Superior temporal gyrus (tissue), 1 donor: ENCODE data around the gene MAB21L1.

Experiments used
- DNase-seq: peaks from one replicate; pipeline ENCODE4 v3.0.0-alpha.2; 2016; ENCODE audit errors: extremely low spot score

Gene MAB21L1

GRCh38 chr13:35475960-35476943 lies at the start of gene MAB21L1:
Gene MAB21L1 (minus strand): TSS chr13:35476689. CDS start chr13:35476138, 551 bp downstream.
- peak; percentile 52 for DNase-seq

DNA sequence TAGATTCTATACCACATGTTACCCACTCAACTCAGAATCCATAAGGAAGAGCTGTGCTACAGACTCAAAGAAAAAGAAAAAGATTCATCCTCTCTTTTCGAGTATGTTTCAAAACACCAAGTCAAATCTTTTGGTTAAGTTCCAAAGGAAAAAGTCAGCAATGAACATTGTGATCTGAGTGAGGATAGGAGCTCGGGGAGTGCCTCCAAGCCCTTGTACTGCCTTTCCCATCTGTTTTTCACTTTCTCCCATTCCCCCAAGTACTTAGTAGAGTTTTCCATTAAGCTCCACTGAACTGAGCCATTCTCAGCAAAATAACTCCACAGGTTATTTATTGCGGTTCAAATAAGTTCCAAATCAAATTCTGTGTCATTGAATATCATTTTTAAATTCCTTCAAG lies 47.7 kb upstream of the MAB21L1 start:
- DNase-seq = no peak

DNA sequence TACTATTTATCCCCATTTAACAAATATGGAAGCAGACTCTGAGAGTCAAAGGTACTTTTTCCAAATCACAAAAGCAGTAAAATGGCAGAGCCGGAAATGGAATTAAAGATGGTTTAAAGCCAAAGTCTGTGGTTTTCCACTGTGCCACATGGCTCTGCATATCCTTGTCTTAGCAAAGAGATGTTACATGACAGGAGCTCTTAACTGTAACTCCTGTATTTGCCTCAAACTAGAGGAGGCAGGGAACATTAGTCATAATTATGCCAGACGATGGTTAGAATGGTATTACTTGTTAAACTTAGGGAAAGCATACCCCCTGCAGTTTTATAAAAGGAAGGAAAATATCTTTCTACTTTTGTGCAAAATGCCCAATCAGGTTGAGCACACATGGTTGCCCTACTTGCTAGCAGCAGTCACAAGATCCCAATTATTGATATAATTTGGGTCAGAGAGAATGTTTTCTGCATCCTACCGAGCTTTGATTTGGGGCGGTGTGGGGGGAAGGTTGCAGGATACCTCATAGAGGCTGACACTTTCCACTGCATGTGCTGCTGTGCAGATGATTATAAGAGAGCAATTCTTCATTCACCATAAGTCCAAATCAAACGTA lies 42.0 kb upstream of the MAB21L1 start:
- DNase-seq = no peak

GRCh38 chr13:35514801-35515502 lies 38.5 kb upstream of the MAB21L1 start:
- DNase-seq = no peak

- no peak for DNase-seq
These were observed 37.6 kb upstream of the MAB21L1 start for GRCh38 chr13:35514061-35514477.

GRCh38 chr13:35512271-35512920 lies 35.9 kb upstream of the MAB21L1 start:
- no peak for DNase-seq

GRCh38 chr13:35502456-35502855 lies 26.0 kb upstream of the MAB21L1 start:
- DNase-seq = no peak

- no peak for DNase-seq
These were observed 25.3 kb upstream of the MAB21L1 start for GRCh38 chr13:35501661-35502235.

GRCh38 chr13:35500144-35500543 lies 23.7 kb upstream of the MAB21L1 start:
- peak; percentile 34 for DNase-seq

- DNase-seq = peak; percentile 51
These were observed 23.2 kb upstream of the MAB21L1 start for GRCh38 chr13:35499676-35500075.

DNA sequence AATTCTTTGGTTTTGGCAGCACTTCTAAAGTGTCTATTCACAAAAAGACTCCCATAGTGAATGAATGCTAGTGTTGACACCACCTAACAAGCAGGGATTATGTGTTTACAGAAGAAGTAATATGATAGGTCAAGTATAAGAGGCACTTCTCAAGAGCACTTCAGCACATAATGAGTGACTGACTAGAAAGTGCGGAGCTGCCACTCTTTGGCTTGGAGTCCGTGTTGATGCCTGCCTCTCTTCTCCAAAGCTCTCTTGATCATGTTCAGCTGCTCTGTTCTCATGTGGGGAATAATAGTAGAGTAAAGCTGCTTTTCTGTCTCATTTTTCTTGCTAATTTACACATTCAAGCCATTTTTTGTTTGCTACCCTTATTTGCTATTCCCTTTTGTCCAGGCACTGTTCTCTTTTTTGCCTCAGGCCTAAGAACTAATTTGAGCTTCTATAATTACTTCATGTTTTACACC lies 22.7 kb upstream of the MAB21L1 start:
- DNase-seq = no peak

DNA sequence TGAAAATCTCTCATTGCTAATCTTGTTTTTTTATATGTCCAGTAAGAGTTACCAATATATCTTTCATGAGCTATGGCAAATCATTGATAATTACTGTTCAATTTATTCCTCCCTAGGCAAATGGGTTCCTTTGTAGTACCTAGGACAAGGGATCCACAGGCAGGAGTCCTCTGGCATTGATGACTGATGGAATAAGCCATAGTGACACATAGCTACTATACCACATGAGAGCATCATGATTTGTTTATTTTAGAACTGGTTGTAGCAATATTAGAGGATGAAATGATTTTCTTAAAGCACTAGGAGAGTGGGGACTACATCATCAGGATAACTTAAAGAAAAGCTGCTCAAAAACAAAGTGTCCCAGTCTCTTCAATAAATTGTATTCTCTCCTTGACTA lies 21.7 kb upstream of the MAB21L1 start:
- no peak for DNase-seq

GRCh38 chr13:35496761-35497386 lies 20.4 kb upstream of the MAB21L1 start:
- no peak for DNase-seq

DNA sequence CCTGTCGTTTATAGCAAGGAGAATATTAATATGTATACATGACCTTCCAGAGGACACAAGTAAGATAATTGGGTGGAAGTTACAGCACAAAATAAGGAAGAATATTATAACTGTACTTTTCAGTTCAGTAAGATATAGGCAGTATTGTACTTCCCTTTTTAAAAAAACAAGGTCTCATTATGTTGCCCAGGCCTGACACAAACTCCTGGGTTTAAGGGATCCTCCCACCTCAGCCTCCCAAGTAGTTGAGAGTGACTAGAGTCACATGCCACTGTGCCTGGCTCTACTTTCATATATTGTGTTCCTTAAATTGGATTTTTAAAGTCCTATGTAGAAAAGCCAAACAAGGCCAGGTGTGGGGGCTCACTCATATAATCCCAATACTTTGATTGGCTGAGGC lies 19.5 kb upstream of the MAB21L1 start:
- no peak for DNase-seq

- no peak for DNase-seq
These were observed 12.6 kb upstream of the MAB21L1 start for GRCh38 chr13:35489050-35489449.

DNA sequence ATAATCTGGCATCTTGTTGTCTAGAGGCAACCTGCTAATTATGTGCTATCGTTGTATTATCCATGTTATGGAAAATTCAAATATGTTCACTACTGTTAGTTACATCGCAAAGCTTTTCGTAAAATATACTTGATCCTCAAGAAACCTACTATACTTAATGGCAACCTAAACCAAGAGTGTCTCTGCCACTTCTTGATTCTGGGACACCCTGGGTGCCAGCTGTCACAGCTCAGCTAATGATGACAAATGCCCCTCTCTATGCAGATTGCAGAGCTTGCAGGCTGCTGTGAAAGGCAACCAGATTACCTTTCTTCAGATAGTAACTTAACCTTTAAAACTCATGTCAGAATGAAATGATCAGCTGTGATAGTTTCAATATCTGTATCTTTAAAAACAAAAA lies 8.9 kb upstream of the MAB21L1 start:
- no peak for DNase-seq

DNA sequence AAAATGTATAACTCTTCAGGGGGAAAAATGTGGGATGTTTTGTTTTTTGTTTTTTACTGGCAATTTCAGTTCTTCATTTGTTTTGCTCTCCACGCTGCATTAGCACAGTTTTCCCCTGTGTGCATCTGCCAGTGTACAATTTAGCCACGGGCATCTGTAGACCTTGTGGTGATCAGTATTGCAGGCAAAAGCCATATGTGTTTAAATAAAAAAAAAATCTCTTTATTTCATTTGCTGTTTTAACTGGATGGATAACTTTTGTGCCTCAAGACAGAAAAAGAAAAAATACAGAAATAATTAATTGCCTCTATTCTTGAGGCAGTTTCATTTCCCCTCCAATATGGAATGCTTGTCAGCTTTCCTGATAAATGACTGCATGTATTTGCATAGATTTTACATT lies 7.9 kb upstream of the MAB21L1 start:
- DNase-seq = no peak

- no peak for DNase-seq
These were observed 7.3 kb upstream of the MAB21L1 start for GRCh38 chr13:35483761-35484160.

- no peak for DNase-seq
These were observed 6.0 kb upstream of the MAB21L1 start for GRCh38 chr13:35482527-35482926.

DNA sequence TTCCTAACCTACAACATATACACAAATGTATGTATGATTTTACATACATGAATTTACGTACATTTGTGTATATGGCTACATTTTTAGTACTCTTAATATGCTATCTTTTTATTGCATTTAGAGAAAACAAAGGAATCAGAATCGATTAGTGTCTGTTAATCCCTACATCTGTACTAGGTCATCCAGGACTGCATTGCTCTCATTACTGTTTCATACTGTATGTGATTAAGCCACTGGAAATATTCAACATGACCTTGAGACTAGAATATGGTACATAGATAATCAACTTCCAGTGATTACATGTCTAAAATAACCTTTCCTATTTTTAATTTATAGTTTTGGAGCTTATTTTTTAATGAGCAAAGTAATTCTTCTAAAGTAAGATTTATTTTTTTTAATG lies 5.3 kb upstream of the MAB21L1 start:
- no peak for DNase-seq

DNA sequence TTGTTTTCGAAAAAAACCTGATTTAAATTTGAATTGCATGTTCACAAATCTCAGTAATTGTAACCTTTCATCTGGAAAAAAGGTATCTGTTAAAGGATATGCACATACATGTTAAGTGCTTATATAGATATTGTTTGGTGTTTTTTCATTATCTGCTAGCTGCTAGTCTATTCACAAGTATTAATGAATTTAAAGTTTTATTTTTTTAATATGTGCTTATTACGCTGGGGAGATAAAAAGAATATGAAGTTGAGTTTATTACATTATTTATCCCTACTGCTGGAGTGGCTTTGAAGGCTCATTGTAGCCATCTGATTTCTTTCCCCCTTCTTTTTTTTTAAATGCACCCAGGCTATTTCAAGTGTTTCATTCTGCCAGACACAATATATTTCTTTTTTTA lies 3.9 kb upstream of the MAB21L1 start:
- no peak for DNase-seq
